HCT116 (cell line): ENCODE measurements around the gene CTNND2. TPM values are rescaled to one million over a fixed set of nuclear protein-coding genes. Genes with fewer than 3 reads are reported as not detected.

Source experiments
- ATAC-seq: fragments of 200-7000 bp; cut with Tn5 transposase; 2 replicates; pipeline ENCODE4 v1.9.1; 2020; ENCODE audit warnings: mild to moderate bottlenecking, moderate library complexity
- BruUV-seq: library from RNA; stranded (reverse); fragments of 400-500 nt; replicated peaks from 2 replicates; lab custom pipeline; 2021; lab: Mats Ljungman, UMichigan
- CTCF ChIA-PET: fragments of 300-600 bp; sonication (Branson Sonifier 250); formaldehyde crosslinking; loops from one replicate; lab custom pipeline; 2021; ENCODE audit warnings: antibody characterized with exemption; lab: Charles Lee
- POLR2A ChIA-PET: fragments of 300-600, 350-600 bp; sonication (Branson Sonifier 250); formaldehyde crosslinking; loops from one replicate; lab custom pipeline; 2021; ENCODE audit warnings: antibody characterized with exemption; lab: Charles Lee
- RAD21 ChIA-PET, 2 experiments: fragments of 300-600 bp; sonication (Branson Sonifier 250); formaldehyde crosslinking; loops; one replicate each; lab custom pipeline; 2023; ENCODE audit warnings: low total read pairs in 2 of 2; ENCODE audit not compliant: uncharacterized antibody in 2 of 2, unreplicated experiment in 2 of 2, low non-redundant PET in 1 of 2; lab: Charles Lee
- DNase-seq: peaks from one replicate; pipeline ENCODE4 v3.0.0-alpha.2; 2010; ENCODE audit warnings: low read depth, low spot score
- H2AFZ ChIP-seq: fragments of 200-600 bp; shearing (Covaris generic), sonication (generic); 2 replicates; pipeline ENCODE4 v1.6.1; 2017; ENCODE audit warnings: low read depth, mixed run types, mixed read lengths, antibody characterized with exemption, low read length; ENCODE audit not compliant: poor library complexity, severe bottlenecking
- H3K27ac ChIP-seq: 2 replicates; pipeline ENCODE4 v1.5.1; 2012; ENCODE audit warnings: low read depth, low read length
- H3K27me3 ChIP-seq: fragments of 200-600 bp; sonication (generic); 2 replicates; pipeline ENCODE4 v1.6.1; 2016; ENCODE audit warnings: mixed run types, low read length, mixed read lengths; ENCODE audit not compliant: insufficient read depth
- H3K36me3 ChIP-seq, 2 experiments: fragments of 200-500 bp in 1 of 2; fragments of 200-600 bp in 1 of 2; sonication (Bioruptor generic) in 1 of 2; sonication (generic) in 1 of 2; 2 replicates each; pipeline versions ENCODE4 v1.5.1 to v1.6.1; 2014 to 2016; ENCODE audit warnings: low read length in 2 of 2, inconsistent platforms in 1 of 2, mixed read lengths in 1 of 2, mixed run types in 1 of 2; ENCODE audit not compliant: insufficient read depth in 2 of 2, control insufficient read depth in 1 of 2
- H3K4me1 ChIP-seq, 2 experiments: fragments of 200-600 bp in 1 of 2; sonication (generic) in 1 of 2; 2 replicates each; pipeline versions ENCODE4 v1.5.1 to v1.6.1; 2012 to 2017; ENCODE audit warnings: low read length in 2 of 2, inconsistent platforms in 1 of 2, mild to moderate bottlenecking in 1 of 2, mixed read lengths in 1 of 2, mixed run types in 1 of 2, moderate library complexity in 1 of 2; ENCODE audit not compliant: insufficient read depth in 2 of 2, control insufficient read depth in 1 of 2
- H3K4me2 ChIP-seq: fragments of 200-600 bp; sonication (generic); 2 replicates; pipeline ENCODE4 v1.6.1; 2017; ENCODE audit warnings: mixed run types, low read length, mixed read lengths
- H3K4me3 ChIP-seq, 2 experiments: fragments of 200-600 bp in 1 of 2; sonication (generic) in 1 of 2; replicated peaks in 1 of 2; 2 replicates each; pipeline ENCODE4 v1.5.1; 2011 to 2016; ENCODE audit warnings: low read length in 2 of 2, control low read depth in 1 of 2, low read depth in 1 of 2, mild to moderate bottlenecking in 1 of 2, mixed read lengths in 1 of 2, mixed run types in 1 of 2
- H3K79me2 ChIP-seq: fragments of 200-600 bp; sonication (generic); 2 replicates; pipeline ENCODE4 v1.6.1; 2017; ENCODE audit warnings: mild to moderate bottlenecking, mixed run types, low read length, moderate library complexity, mixed read lengths; ENCODE audit not compliant: insufficient read depth
- H3K9ac ChIP-seq: fragments of 200-600 bp; sonication (generic); 2 replicates; pipeline ENCODE4 v1.6.1; 2016; ENCODE audit warnings: low read length, mixed read lengths
- H3K9me2 ChIP-seq: fragments of 200-600 bp; sonication (generic), shearing (Covaris generic); 2 replicates; pipeline ENCODE4 v1.6.1; 2017; ENCODE audit warnings: mixed run types, mild to moderate bottlenecking, moderate library complexity; ENCODE audit not compliant: insufficient read depth
- H3K9me3 ChIP-seq, 2 experiments: fragments of 200-500 bp in 1 of 2; fragments of 200-600 bp in 1 of 2; sonication (Bioruptor generic) in 1 of 2; sonication (generic) in 1 of 2; 2 replicates each; pipeline ENCODE4 v1.6.1; 2014 to 2017; ENCODE audit warnings: low read length in 2 of 2, mixed read lengths in 2 of 2, inconsistent platforms in 1 of 2, low read depth in 1 of 2, mild to moderate bottlenecking in 1 of 2, mixed run types in 1 of 2, moderate library complexity in 1 of 2; ENCODE audit not compliant: control insufficient read depth in 1 of 2, insufficient read depth in 1 of 2
- H4K20me1 ChIP-seq: fragments of 200-600 bp; sonication (generic), shearing (Covaris generic); 2 replicates; pipeline ENCODE4 v1.6.1; 2017; ENCODE audit warnings: mixed run types, mild to moderate bottlenecking, moderate library complexity; ENCODE audit not compliant: insufficient read depth
- CEBPB ChIP-seq: IDR thresholded peaks from 2 replicates; pipeline ENCODE4 v1.6.1; 2012; ENCODE audit warnings: low read depth
- CTCF ChIP-seq, 3 experiments: fragments of 200-600 bp in 1 of 3; sonication (generic) in 1 of 3; IDR thresholded peaks in 2 of 3; conservative IDR thresholded peaks in 1 of 3; 2 replicates each; pipeline ENCODE4 v1.5.1; 2012 to 2017; ENCODE audit warnings: low read depth in 2 of 3, low read length in 2 of 3, antibody characterized with exemption in 1 of 3, borderline replicate concordance in 1 of 3, control low read depth in 1 of 3, mild to moderate bottlenecking in 1 of 3, mixed read lengths in 1 of 3, mixed run types in 1 of 3, moderate library complexity in 1 of 3; ENCODE audit not compliant: insufficient read depth in 1 of 3
- ELF1 ChIP-seq: IDR thresholded peaks from 2 replicates; pipeline ENCODE4 v1.6.1; 2012; ENCODE audit warnings: low read depth, borderline replicate concordance
- RAD21 ChIP-seq: IDR thresholded peaks from 2 replicates; pipeline ENCODE4 v1.6.1; 2012; ENCODE audit warnings: low read depth, mild to moderate bottlenecking
- SIN3A ChIP-seq: IDR thresholded peaks from 2 replicates; pipeline ENCODE4 v1.6.1; 2012; ENCODE audit warnings: low read depth
- SP1 ChIP-seq: IDR thresholded peaks from 2 replicates; pipeline ENCODE4 v1.6.1; 2012; ENCODE audit warnings: low read depth
- SRF ChIP-seq: IDR thresholded peaks from 2 replicates; pipeline ENCODE4 v1.6.1; 2012; ENCODE audit warnings: low read depth
- ZFX ChIP-seq: fragments of 450-650 bp; IDR thresholded peaks from 2 replicates; pipeline ENCODE4 v1.6.1; 2017
- ZNF274 ChIP-seq: fragments of 200-500 bp; sonication (Bioruptor generic); IDR thresholded peaks from 2 replicates; pipeline ENCODE4 v1.6.1; 2014; ENCODE audit warnings: mild to moderate bottlenecking, low read depth, low read length, inconsistent platforms
- intact Hi-C: fragments of 100-400 bp; cut with micrococcal nuclease; formaldehyde crosslinking; loops from 2 replicates; pipeline ENCODE4 v1.10.0; 2022
- total RNA-seq: library from RNA; stranded (reverse); gene quantifications from one replicate; pipeline ENCODE4 v1.2.1, GENCODE V29; 2021; ENCODE audit not compliant: unreplicated experiment

Gene CTNND2
- total RNA-seq, 1 experiment from 2014 or later: not detected

- intact Hi-C loops: no loop called here
Measured at GRCh38 chr5:11620172-11620571, 284.1 kb downstream of the CTNND2 start.

More at GRCh38 chr5:11620172-11620571, 284.1 kb downstream of the CTNND2 start:
- H3K36me3 ChIP-seq: no peaks in the 10 kb centered on the region
- no peak overlapping the region for H3K4me3 ChIP-seq
- H3K4me1 ChIP-seq: no peaks in the 10 kb centered on the region
- H3K9me2 ChIP-seq: no peaks in the 10 kb centered on the region
- no peaks in the 10 kb centered on the region for H3K79me2 ChIP-seq
- CTCF ChIA-PET: no interaction called here
- H2AFZ ChIP-seq: no peak overlapping the region
- no TSS peak for BruUV-seq
- no peak for ATAC-seq
- no peaks in the 10 kb centered on the region for H4K20me1 ChIP-seq
- H3K27me3 ChIP-seq: no peaks in the 10 kb centered on the region
- TF ChIP-seq ZFX (no peak), SRF (no peak), SIN3A (no peak), CEBPB (no peak), SP1 (no peak), ZNF274 (no peak), RAD21 (no peak), ELF1 (no peak), CTCF (IDR thresholded peaks at IDR 0.05 in 2 of 3, conservative IDR thresholded peaks at IDR 0.05 in 1 of 3; ENCODE audit: borderline replicate concordance in 1 of 3, insufficient read depth in 1 of 3, low read depth in 2 of 3, low read length in 2 of 3) (no peak)
- TF ChIP-seq, all 23 proteins: peak for 0
- Histone ChIP-seq H3K9me3 (peaks cover 11 to 36% of the 10 kb centered on the region in 2 experiments; a peak in 2 of 4 replicates), H3K9ac (no peak overlapping the region), H3K27ac (no peak overlapping the region), H3K4me2 (no peak overlapping the region)
- DNase-seq: no peak
- ChIA-PET RAD21 (no interaction called here), POLR2A (no interaction called here)
